ENCODE measurements around the gene PIP4K2C. TPM values are rescaled to one million over a fixed set of nuclear protein-coding genes. Genes with fewer than 3 reads are reported as not detected.

The PIP4K2C gene
- total and polyA plus RNA-seq, 4 experiments from 2014 or later: 30.4 to 45.0 (median 34.2) TPM

GRCh38 chr12:57591782-57592325 lies 862 bp downstream of the PIP4K2C start:
- H3K9me3 ChIP-seq (ENCODE audit: control insufficient read depth in 1 of 2, low read length in 2 of 2): no peaks in the 10 kb centered on the region
- peak overlapping the region; percentile 54 to 87 for H3K4me3 ChIP-seq (ENCODE audit: low read length in 2 of 2)
- peak overlapping the region; percentile 63 for H3K27ac ChIP-seq (ENCODE audit: low read depth, low read length)
- Mint-ChIP-seq H3K4me1 (peaks cover 23 to 39% (median 30%) of the 10 kb centered on the region in 4 donors), H3K27me3 (no peaks in the 10 kb centered on the region), H3K4me3 (peak overlapping the region; percentile 86 to 92 (median 90)), H3K27ac (peak overlapping the region; percentile 73 to 96 (median 91)), H3K9me3 (no peaks in the 10 kb centered on the region), H3K36me3 (peaks cover 19 to 30% of the 10 kb centered on the region in 2 donors)
- DNase-seq: peak in 1 of 5 donors; percentile 51
- peaks cover 15% of the 10 kb centered on the region for H3K36me3 ChIP-seq (ENCODE audit: insufficient read depth, low read length)
- intact Hi-C loops (cut with micrococcal nuclease): loop anchor here (1.0 to 2.0 kb wide), 6 partner anchors 9 to 130 kb away; partner anchors contain the start of genes ARHGEF25, DCTN2 and DDIT3
- peaks cover 27% of the 10 kb centered on the region for H3K4me1 ChIP-seq (ENCODE audit: insufficient read depth, low read length)
- ChIA-PET CTCF (ENCODE audit: partially characterized antibody) (interaction anchor here (1.0 to 4.2 kb wide), 7 partner anchors 8 to 42 kb away, joined by 3 to 60 read pairs (median 5); partner anchors contain the start of gene B4GALNT1), POLR2A (ENCODE audit: partially characterized antibody) (interaction anchor here (0.9 to 1.9 kb wide), 8 partner anchors 9 to 160 kb away, joined by 3 to 7 read pairs (median 4); partner anchors contain the start of genes CDK4, DTX3 and TSPAN31)
- no peaks in the 10 kb centered on the region for H3K27me3 ChIP-seq (ENCODE audit: insufficient read depth, low read length)

DNA sequence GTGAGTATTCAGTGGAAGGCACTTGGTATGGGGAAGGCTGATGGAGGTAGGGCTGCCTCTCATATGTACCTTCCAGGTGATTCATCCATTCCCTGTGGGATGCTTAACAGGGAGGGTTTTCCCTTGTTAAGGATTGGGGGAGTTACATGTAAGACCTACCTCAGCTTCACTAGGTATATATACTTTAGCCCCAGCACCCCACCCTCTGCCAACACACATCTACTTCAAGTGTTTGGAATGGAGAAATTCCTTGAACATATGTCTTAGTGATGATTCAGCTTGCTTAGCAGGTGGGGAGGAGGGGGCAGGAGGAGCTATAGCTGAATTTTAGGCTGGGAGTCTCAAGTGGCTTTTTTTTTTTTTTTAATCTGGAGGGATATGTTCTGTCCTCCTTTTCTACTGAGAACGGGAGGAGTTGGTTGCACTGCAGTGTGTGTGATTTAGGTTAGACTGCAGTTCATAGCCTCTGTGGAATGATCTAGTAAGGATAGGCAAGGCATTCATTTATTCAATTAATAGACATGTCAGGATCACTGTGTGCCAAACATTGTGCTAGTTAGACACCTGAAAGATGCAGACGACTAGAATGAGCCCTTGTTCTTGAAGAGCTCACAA lies 1.7 kb downstream of the PIP4K2C start:
- intact Hi-C loops (cut with micrococcal nuclease): no loop called here
- Mint-ChIP-seq H3K36me3 (peaks cover 27 to 38% of the 10 kb centered on the region in 2 donors), H3K4me3 (peak overlapping the region; percentile 86 to 92 (median 90)), H3K9me3 (no peaks in the 10 kb centered on the region), H3K4me1 (peaks cover 23 to 39% (median 30%) of the 10 kb centered on the region in 4 donors), H3K27ac (peak overlapping the region in 6 of 7 donors; percentile 19 to 96 (median 91)), H3K27me3 (no peaks in the 10 kb centered on the region)
- ChIA-PET POLR2A (ENCODE audit: partially characterized antibody) (interaction anchor here (0.6 to 1.9 kb wide), 4 partner anchors 12 to 1455 kb away, joined by 3 to 7 read pairs (median 4); partner anchors contain the start of gene DTX3), CTCF (ENCODE audit: partially characterized antibody) (interaction anchor here (1.2 to 4.2 kb wide), 6 partner anchors 8 to 134 kb away, joined by 3 to 60 read pairs (median 5); partner anchors contain the start of gene GLI1)
- Histone ChIP-seq H3K4me1 (ENCODE audit: insufficient read depth, low read length) (peaks cover 27% of the 10 kb centered on the region), H3K36me3 (ENCODE audit: insufficient read depth, low read length) (peaks cover 21% of the 10 kb centered on the region), H3K27me3 (ENCODE audit: insufficient read depth, low read length) (no peaks in the 10 kb centered on the region), H3K27ac (ENCODE audit: low read depth, low read length) (no peak overlapping the region), H3K4me3 (ENCODE audit: low read length in 2 of 2) (no peak overlapping the region), H3K9me3 (ENCODE audit: control insufficient read depth in 1 of 2, low read length in 2 of 2) (no peaks in the 10 kb centered on the region)
- no peak for DNase-seq

- no peak overlapping the region for H3K4me3 ChIP-seq (ENCODE audit: low read length in 2 of 2)
- no peak for DNase-seq
- Mint-ChIP-seq H3K9me3 (no peaks in the 10 kb centered on the region), H3K27me3 (no peaks in the 10 kb centered on the region), H3K4me3 (peak overlapping the region in 2 of 8 donors; percentile 52 to 88), H3K4me1 (peaks cover 23 to 39% (median 30%) of the 10 kb centered on the region in 4 donors), H3K27ac (peak overlapping the region in 2 of 7 donors; percentile 35 to 73), H3K36me3 (peaks cover 30 to 40% of the 10 kb centered on the region in 2 donors)
- H3K4me1 ChIP-seq (ENCODE audit: insufficient read depth, low read length): peaks cover 27% of the 10 kb centered on the region
- no peaks in the 10 kb centered on the region for H3K27me3 ChIP-seq (ENCODE audit: insufficient read depth, low read length)
- ChIA-PET POLR2A (ENCODE audit: partially characterized antibody) (interaction anchor here (0.9 to 1.9 kb wide), 3 partner anchors 10 to 131 kb away, joined by 3 to 7 read pairs (median 3); partner anchors contain the start of gene DTX3), CTCF (ENCODE audit: partially characterized antibody) (interaction anchor here (1.1 to 4.2 kb wide), 7 partner anchors 10 to 134 kb away, joined by 3 to 60 read pairs (median 4); partner anchors contain the start of genes B4GALNT1 and GLI1)
- no peak overlapping the region for H3K27ac ChIP-seq (ENCODE audit: low read depth, low read length)
- H3K9me3 ChIP-seq (ENCODE audit: control insufficient read depth in 1 of 2, low read length in 2 of 2): no peaks in the 10 kb centered on the region
- intact Hi-C loops (cut with micrococcal nuclease): no loop called here
- H3K36me3 ChIP-seq (ENCODE audit: insufficient read depth, low read length): peaks cover 21% of the 10 kb centered on the region
Measured at GRCh38 chr12:57593187-57593586, 2.2 kb downstream of the PIP4K2C start.

- Histone ChIP-seq H3K9me3 (ENCODE audit: control insufficient read depth in 1 of 2, low read length in 2 of 2) (no peaks in the 10 kb centered on the region), H3K27me3 (ENCODE audit: insufficient read depth, low read length) (no peaks in the 10 kb centered on the region), H3K27ac (ENCODE audit: low read depth, low read length) (no peak overlapping the region), H3K4me1 (ENCODE audit: insufficient read depth, low read length) (peaks cover 23% of the 10 kb centered on the region), H3K4me3 (ENCODE audit: low read length in 2 of 2) (no peak overlapping the region), H3K36me3 (ENCODE audit: insufficient read depth, low read length) (peaks cover 34% of the 10 kb centered on the region)
- no peaks in the 10 kb centered on the region for H3K27me3 Mint-ChIP-seq
- CTCF ChIA-PET (ENCODE audit: partially characterized antibody): interaction anchor here (1.0 to 2.8 kb wide), 4 partner anchors 8 to 22 kb away, joined by 3 to 12 read pairs (median 4); no protein-coding TSS in a partner anchor
- H3K36me3 Mint-ChIP-seq: peaks cover 57 to 67% of the 10 kb centered on the region in 2 donors
- no peaks in the 10 kb centered on the region for H3K9me3 Mint-ChIP-seq
- intact Hi-C loops (cut with micrococcal nuclease): no loop called here
- no peak for DNase-seq
- no peak overlapping the region for H3K4me3 Mint-ChIP-seq
- peak overlapping the region in 2 of 7 donors; percentile 7 to 10 for H3K27ac Mint-ChIP-seq
- POLR2A ChIA-PET (ENCODE audit: partially characterized antibody): interaction anchor here (1.4 to 1.6 kb wide), 2 partner anchors 9 to 11 kb away, joined by 4 read pairs; partner anchors contain the start of genes ARHGEF25 and PIP4K2C
- peaks cover 11 to 26% (median 20%) of the 10 kb centered on the region in 4 donors for H3K4me1 Mint-ChIP-seq
Measured at GRCh38 chr12:57600395-57600794, 9.4 kb downstream of the PIP4K2C start.

GRCh38 chr12:57602544-57602943 lies 11.6 kb downstream of the PIP4K2C start:
- intact Hi-C loops (cut with micrococcal nuclease): no loop called here
- Mint-ChIP-seq H3K36me3 (peaks cover 40 to 52% of the 10 kb centered on the region in 2 donors), H3K4me1 (peaks cover 16 to 39% (median 28%) of the 10 kb centered on the region in 4 donors), H3K9me3 (no peaks in the 10 kb centered on the region), H3K27ac (peak overlapping the region in 2 of 7 donors; percentile 59 to 83), H3K27me3 (no peaks in the 10 kb centered on the region), H3K4me3 (no peak overlapping the region)
- Histone ChIP-seq H3K4me3 (ENCODE audit: low read length in 2 of 2) (no peak overlapping the region), H3K36me3 (ENCODE audit: insufficient read depth, low read length) (peaks cover 17% of the 10 kb centered on the region), H3K9me3 (ENCODE audit: control insufficient read depth in 1 of 2, low read length in 2 of 2) (no peaks in the 10 kb centered on the region), H3K27me3 (ENCODE audit: insufficient read depth, low read length) (no peaks in the 10 kb centered on the region), H3K27ac (ENCODE audit: low read depth, low read length) (no peak overlapping the region), H3K4me1 (ENCODE audit: insufficient read depth, low read length) (peaks cover 30% of the 10 kb centered on the region)
- ChIA-PET POLR2A (ENCODE audit: partially characterized antibody) (no interaction called here), CTCF (ENCODE audit: partially characterized antibody) (interaction anchor here (0.6 to 3.6 kb wide), 2 partner anchors 19 to 173 kb away, joined by 3 to 17 read pairs; no protein-coding TSS in a partner anchor)
- DNase-seq: no peak

DNA sequence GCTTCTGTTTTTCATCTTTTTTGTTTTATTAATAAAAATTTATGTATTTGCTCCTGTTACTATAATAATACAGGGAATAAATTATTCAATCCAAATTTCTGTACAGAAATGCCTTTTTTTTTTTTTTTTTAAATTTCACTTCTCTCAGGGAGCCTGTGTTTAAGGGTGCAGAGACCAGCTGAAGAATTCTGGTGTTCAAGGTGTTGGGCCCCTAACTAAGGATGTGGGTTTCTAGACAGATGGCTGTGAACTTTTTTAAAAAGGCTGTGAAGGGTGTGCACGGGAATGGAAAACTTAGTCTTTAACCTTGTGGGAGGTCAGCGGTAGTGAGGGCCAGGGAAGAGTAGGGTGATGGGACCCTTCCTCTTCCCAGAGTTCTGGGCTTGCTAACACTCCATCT lies 12.3 kb downstream of the PIP4K2C start:
- peaks cover 17% of the 10 kb centered on the region for H3K36me3 ChIP-seq (ENCODE audit: insufficient read depth, low read length)
- H3K9me3 Mint-ChIP-seq: no peaks in the 10 kb centered on the region
- H3K4me1 Mint-ChIP-seq: peaks cover 17 to 39% (median 28%) of the 10 kb centered on the region in 4 donors
- H3K27ac ChIP-seq (ENCODE audit: low read depth, low read length): no peak overlapping the region
- H3K4me3 Mint-ChIP-seq: peak overlapping the region; percentile 85 to 90 (median 87)
- no peaks in the 10 kb centered on the region for H3K27me3 ChIP-seq (ENCODE audit: insufficient read depth, low read length)
- ChIA-PET POLR2A (ENCODE audit: partially characterized antibody) (interaction anchor here (0.6 to 1.3 kb wide), 5 partner anchors 10 to 144 kb away, joined by 3 to 5 read pairs (median 3); partner anchors contain the start of genes DDIT3, GLI1 and PIP4K2C), CTCF (ENCODE audit: partially characterized antibody) (interaction anchor here (0.6 to 3.6 kb wide), 3 partner anchors 16 to 172 kb away, joined by 3 to 17 read pairs (median 4); no protein-coding TSS in a partner anchor)
- H3K27me3 Mint-ChIP-seq: no peaks in the 10 kb centered on the region
- H3K4me1 ChIP-seq (ENCODE audit: insufficient read depth, low read length): peaks cover 30% of the 10 kb centered on the region
- no peak overlapping the region for H3K4me3 ChIP-seq (ENCODE audit: low read length in 2 of 2)
- intact Hi-C loops (cut with micrococcal nuclease): no loop called here
- no peaks in the 10 kb centered on the region for H3K9me3 ChIP-seq (ENCODE audit: control insufficient read depth in 1 of 2, low read length in 2 of 2)
- peaks cover 36 to 52% of the 10 kb centered on the region in 2 donors for H3K36me3 Mint-ChIP-seq
- DNase-seq: no peak
- peak overlapping the region in 6 of 7 donors; percentile 68 to 94 (median 86) for H3K27ac Mint-ChIP-seq

Data from CD4-positive, alpha-beta memory T cell (primary cell).